MM.1S (cell line): ENCODE results near the gene NUTF2.
A peak's percentile ranks its signal among the peaks of the same experiment; 100 is the strongest.

Experiments
- CTCF ChIP-seq: fragments of 300-600 bp; sonication (generic); IDR thresholded peaks from 2 replicates; pipeline ENCODE4 v1.5.1; 2016; ENCODE audit warnings: antibody characterized with exemption, low read length, mixed read lengths
- EZH2 ChIP-seq: fragments of 300-600 bp; sonication (generic); optimal IDR thresholded peaks from 2 replicates; pipeline ENCODE3; 2017; ENCODE audit warnings: low read depth, mild to moderate bottlenecking, antibody characterized with exemption, low read length, mixed read lengths
- EZH2phosphoT487 ChIP-seq: fragments of 300-600 bp; sonication (generic); IDR thresholded peaks from 2 replicates; pipeline ENCODE4 v1.6.1; 2018; ENCODE audit warnings: antibody characterized with exemption, low read length

GRCh38 chr16:67841816-67842508 is 4.8 kb upstream of the NUTF2 start, which contains the start of gene THAP11:
- TF ChIP-seq CTCF = peak; percentile 79
- TF ChIP-seq EZH2 = no peak
- no peak for TF ChIP-seq EZH2phosphoT487
